ENCODE data around the gene SWT1.

The SWT1 gene

GRCh38 chr1:185112356-185112755 is 44.6 kb upstream of the SWT1 start:
- no peak overlapping the region for H3K9ac ChIP-seq (ENCODE audit: low read length)
- no peak overlapping the region for H3K4me2 ChIP-seq (ENCODE audit: low read length)
- no peak overlapping the region for H2AFZ ChIP-seq (ENCODE audit: insufficient read depth, low read length, poor library complexity)
- H3K23ac ChIP-seq (ENCODE audit: low read length): no peak overlapping the region
- DNase-seq: no peak
- no peak overlapping the region for H4K8ac ChIP-seq (ENCODE audit: low read depth, low read length)
- no peak overlapping the region for H4K12ac ChIP-seq (ENCODE audit: low read depth, low read length)
- no peak overlapping the region for H2BK5ac ChIP-seq (ENCODE audit: low read depth, low read length, poor library complexity)
- no peak overlapping the region for H3K18ac ChIP-seq (ENCODE audit: low read length)
- no peaks in the 10 kb centered on the region for H3K9me3 ChIP-seq (ENCODE audit: insufficient read depth, low read depth, low read length)
- no peak overlapping the region for H3K14ac ChIP-seq (ENCODE audit: low read length)
- no peak overlapping the region for H3K4me3 ChIP-seq (ENCODE audit: low read depth, low read length)
- no peaks in the 10 kb centered on the region for H3K79me1 ChIP-seq (ENCODE audit: low read length)
- no peak overlapping the region for H2AK5ac ChIP-seq (ENCODE audit: low read length)
- no peak overlapping the region for H4K91ac ChIP-seq (ENCODE audit: low read depth, low read length)
- H3K79me2 ChIP-seq (ENCODE audit: control insufficient read depth, insufficient read depth, low read length, poor library complexity): no peaks in the 10 kb centered on the region
- WGBS (ENCODE audit: extremely low coverage, insufficient coverage, insufficient read length): no CpG with 5 or more reads among the region's 2 CpGs
- H3K4ac ChIP-seq (ENCODE audit: low read depth, low read length): no peak overlapping the region
- H3K4me1 ChIP-seq (ENCODE audit: control insufficient read depth in 1 of 2, insufficient read depth in 2 of 2, low read length in 2 of 2): no peaks in the 10 kb centered on the region
- H3K27ac ChIP-seq (ENCODE audit: low read depth, low read length): no peak overlapping the region
- H2BK120ac ChIP-seq (ENCODE audit: insufficient read depth, low read length, poor library complexity): no peak overlapping the region
- H3K27me3 ChIP-seq (ENCODE audit: insufficient read depth, low read length): no peaks in the 10 kb centered on the region
- H2BK12ac ChIP-seq (ENCODE audit: low read length): no peak overlapping the region
- H3K36me3 ChIP-seq (ENCODE audit: control insufficient read depth in 1 of 2, insufficient read depth in 2 of 2, low read length in 2 of 2): peaks cover 0 to 4% of the 10 kb centered on the region in 2 experiments

GRCh38 chr1:185129708-185130107 is 27.3 kb upstream of the SWT1 start:
- no peak overlapping the region for H2BK120ac ChIP-seq (ENCODE audit: insufficient read depth, low read length, poor library complexity)
- H3K27ac ChIP-seq (ENCODE audit: low read depth, low read length): no peak overlapping the region
- no peak overlapping the region for H2AFZ ChIP-seq (ENCODE audit: insufficient read depth, low read length, poor library complexity)
- no peaks in the 10 kb centered on the region for H3K79me2 ChIP-seq (ENCODE audit: control insufficient read depth, insufficient read depth, low read length, poor library complexity)
- no peak overlapping the region for H4K12ac ChIP-seq (ENCODE audit: low read depth, low read length)
- H2BK5ac ChIP-seq (ENCODE audit: low read depth, low read length, poor library complexity): no peak overlapping the region
- no peaks in the 10 kb centered on the region for H3K27me3 ChIP-seq (ENCODE audit: insufficient read depth, low read length)
- no peak overlapping the region for H3K4me2 ChIP-seq (ENCODE audit: low read length)
- no peak overlapping the region for H4K91ac ChIP-seq (ENCODE audit: low read depth, low read length)
- H3K36me3 ChIP-seq (ENCODE audit: control insufficient read depth in 1 of 2, insufficient read depth in 2 of 2, low read length in 2 of 2): peaks cover 5 to 12% of the 10 kb centered on the region in 2 experiments
- H3K4ac ChIP-seq (ENCODE audit: low read depth, low read length): no peak overlapping the region
- H2BK12ac ChIP-seq (ENCODE audit: low read length): no peak overlapping the region
- WGBS (ENCODE audit: extremely low coverage, insufficient coverage, insufficient read length): no CpG with 5 or more reads among the region's 2 CpGs
- H3K14ac ChIP-seq (ENCODE audit: low read length): no peak overlapping the region
- peaks cover 2% of the 10 kb centered on the region for H3K9me3 ChIP-seq (ENCODE audit: insufficient read depth, low read depth, low read length)
- no peak overlapping the region for H4K8ac ChIP-seq (ENCODE audit: low read depth, low read length)
- H3K4me3 ChIP-seq (ENCODE audit: low read depth, low read length): no peak overlapping the region
- H3K4me1 ChIP-seq (ENCODE audit: control insufficient read depth in 1 of 2, insufficient read depth in 2 of 2, low read length in 2 of 2): no peaks in the 10 kb centered on the region
- no peaks in the 10 kb centered on the region for H3K79me1 ChIP-seq (ENCODE audit: low read length)
- DNase-seq: no peak
- H3K23ac ChIP-seq (ENCODE audit: low read length): no peak overlapping the region
- H3K9ac ChIP-seq (ENCODE audit: low read length): no peak overlapping the region
- no peak overlapping the region for H2AK5ac ChIP-seq (ENCODE audit: low read length)
- no peak overlapping the region for H3K18ac ChIP-seq (ENCODE audit: low read length)

GRCh38 chr1:185132534-185132933 is 24.4 kb upstream of the SWT1 start:
- Histone ChIP-seq H3K9ac (ENCODE audit: low read length) (no peak overlapping the region), H2BK120ac (ENCODE audit: insufficient read depth, low read length, poor library complexity) (no peak overlapping the region), H3K4me1 (ENCODE audit: control insufficient read depth in 1 of 2, insufficient read depth in 2 of 2, low read length in 2 of 2) (no peaks in the 10 kb centered on the region), H3K14ac (ENCODE audit: low read length) (no peak overlapping the region), H3K23ac (ENCODE audit: low read length) (no peak overlapping the region), H3K27ac (ENCODE audit: low read depth, low read length) (no peak overlapping the region), H4K91ac (ENCODE audit: low read depth, low read length) (no peak overlapping the region), H4K8ac (ENCODE audit: low read depth, low read length) (no peak overlapping the region), H4K12ac (ENCODE audit: low read depth, low read length) (no peak overlapping the region), H3K4me2 (ENCODE audit: low read length) (no peak overlapping the region), H3K79me1 (ENCODE audit: low read length) (no peaks in the 10 kb centered on the region), H3K79me2 (ENCODE audit: control insufficient read depth, insufficient read depth, low read length, poor library complexity) (no peaks in the 10 kb centered on the region), H3K4me3 (ENCODE audit: low read depth, low read length) (no peak overlapping the region), H3K9me3 (ENCODE audit: insufficient read depth, low read depth, low read length) (peaks cover 2% of the 10 kb centered on the region), H2BK12ac (ENCODE audit: low read length) (no peak overlapping the region), H2AFZ (ENCODE audit: insufficient read depth, low read length, poor library complexity) (no peak overlapping the region), H3K27me3 (ENCODE audit: insufficient read depth, low read length) (no peaks in the 10 kb centered on the region), H3K4ac (ENCODE audit: low read depth, low read length) (no peak overlapping the region), H2BK5ac (ENCODE audit: low read depth, low read length, poor library complexity) (no peak overlapping the region), H2AK5ac (ENCODE audit: low read length) (no peak overlapping the region), H3K18ac (ENCODE audit: low read length) (no peak overlapping the region), H3K36me3 (ENCODE audit: control insufficient read depth in 1 of 2, insufficient read depth in 2 of 2, low read length in 2 of 2) (peaks cover 5 to 16% of the 10 kb centered on the region in 2 experiments)
- no CpG with 5 or more reads among the region's 1 CpG for WGBS (ENCODE audit: extremely low coverage, insufficient coverage, insufficient read length)
- no peak for DNase-seq

GRCh38 chr1:185137896-185138545 is 18.9 kb upstream of the SWT1 start:
- WGBS (ENCODE audit: extremely low coverage, insufficient coverage, insufficient read length): no CpG with 5 or more reads among the region's 1 CpG

More at GRCh38 chr1:185137896-185138545, 18.9 kb upstream of the SWT1 start:
- H3K14ac ChIP-seq (ENCODE audit: low read length): no peak overlapping the region
- H2BK5ac ChIP-seq (ENCODE audit: low read depth, low read length, poor library complexity): no peak overlapping the region
- no peak overlapping the region for H4K8ac ChIP-seq (ENCODE audit: low read depth, low read length)
- H3K4me2 ChIP-seq (ENCODE audit: low read length): no peak overlapping the region
- no peak overlapping the region for H3K18ac ChIP-seq (ENCODE audit: low read length)
- H3K79me1 ChIP-seq (ENCODE audit: low read length): no peaks in the 10 kb centered on the region
- no peak overlapping the region for H3K4me3 ChIP-seq (ENCODE audit: low read depth, low read length)
- H3K79me2 ChIP-seq (ENCODE audit: control insufficient read depth, insufficient read depth, low read length, poor library complexity): no peaks in the 10 kb centered on the region
- H3K27ac ChIP-seq (ENCODE audit: low read depth, low read length): no peak overlapping the region
- H4K12ac ChIP-seq (ENCODE audit: low read depth, low read length): no peak overlapping the region
- H2AFZ ChIP-seq (ENCODE audit: insufficient read depth, low read length, poor library complexity): no peak overlapping the region
- no peak overlapping the region for H2AK5ac ChIP-seq (ENCODE audit: low read length)
- no peak overlapping the region for H2BK12ac ChIP-seq (ENCODE audit: low read length)
- H3K9ac ChIP-seq (ENCODE audit: low read length): no peak overlapping the region
- H3K27me3 ChIP-seq (ENCODE audit: insufficient read depth, low read length): no peaks in the 10 kb centered on the region
- H4K91ac ChIP-seq (ENCODE audit: low read depth, low read length): no peak overlapping the region
- no peak overlapping the region for H3K4ac ChIP-seq (ENCODE audit: low read depth, low read length)
- DNase-seq: no peak
- H3K9me3 ChIP-seq (ENCODE audit: insufficient read depth, low read depth, low read length): no peaks in the 10 kb centered on the region
- no peak overlapping the region for H3K23ac ChIP-seq (ENCODE audit: low read length)
- peaks cover 4 to 15% of the 10 kb centered on the region in 2 experiments for H3K36me3 ChIP-seq (ENCODE audit: control insufficient read depth in 1 of 2, insufficient read depth in 2 of 2, low read length in 2 of 2)
- no peaks in the 10 kb centered on the region for H3K4me1 ChIP-seq (ENCODE audit: control insufficient read depth in 1 of 2, insufficient read depth in 2 of 2, low read length in 2 of 2)
- H2BK120ac ChIP-seq (ENCODE audit: insufficient read depth, low read length, poor library complexity): no peak overlapping the region
